ENCODE results near the gene DOK6.
"Not testable (repeated sequence)": the region's sequence is repeated elsewhere in the genome, so short reads cannot be mapped to it uniquely, and the experiment has no call there.

The DOK6 gene

GRCh38 chr18:69874058-69874457 is 473.4 kb downstream of the DOK6 start:
- DNase-seq (ENCODE audit: low read depth), result peak; percentile 8
- TF ChIP-seq, protein P1, sequence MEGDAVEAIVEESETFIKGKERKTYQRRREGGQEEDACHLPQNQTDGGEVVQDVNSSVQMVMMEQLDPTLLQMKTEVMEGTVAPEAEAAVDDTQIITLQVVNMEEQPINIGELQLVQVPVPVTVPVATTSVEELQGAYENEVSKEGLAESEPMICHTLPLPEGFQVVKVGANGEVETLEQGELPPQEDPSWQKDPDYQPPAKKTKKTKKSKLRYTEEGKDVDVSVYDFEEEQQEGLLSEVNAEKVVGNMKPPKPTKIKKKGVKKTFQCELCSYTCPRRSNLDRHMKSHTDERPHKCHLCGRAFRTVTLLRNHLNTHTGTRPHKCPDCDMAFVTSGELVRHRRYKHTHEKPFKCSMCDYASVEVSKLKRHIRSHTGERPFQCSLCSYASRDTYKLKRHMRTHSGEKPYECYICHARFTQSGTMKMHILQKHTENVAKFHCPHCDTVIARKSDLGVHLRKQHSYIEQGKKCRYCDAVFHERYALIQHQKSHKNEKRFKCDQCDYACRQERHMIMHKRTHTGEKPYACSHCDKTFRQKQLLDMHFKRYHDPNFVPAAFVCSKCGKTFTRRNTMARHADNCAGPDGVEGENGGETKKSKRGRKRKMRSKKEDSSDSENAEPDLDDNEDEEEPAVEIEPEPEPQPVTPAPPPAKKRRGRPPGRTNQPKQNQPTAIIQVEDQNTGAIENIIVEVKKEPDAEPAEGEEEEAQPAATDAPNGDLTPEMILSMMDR (IDR thresholded peaks at IDR 0.05; ENCODE audit: insufficient read depth, low read depth, low read length, missing control alignments), result no peak
- no peak overlapping the region for H3K4me3 ChIP-seq (ENCODE audit: low read length)

DNA sequence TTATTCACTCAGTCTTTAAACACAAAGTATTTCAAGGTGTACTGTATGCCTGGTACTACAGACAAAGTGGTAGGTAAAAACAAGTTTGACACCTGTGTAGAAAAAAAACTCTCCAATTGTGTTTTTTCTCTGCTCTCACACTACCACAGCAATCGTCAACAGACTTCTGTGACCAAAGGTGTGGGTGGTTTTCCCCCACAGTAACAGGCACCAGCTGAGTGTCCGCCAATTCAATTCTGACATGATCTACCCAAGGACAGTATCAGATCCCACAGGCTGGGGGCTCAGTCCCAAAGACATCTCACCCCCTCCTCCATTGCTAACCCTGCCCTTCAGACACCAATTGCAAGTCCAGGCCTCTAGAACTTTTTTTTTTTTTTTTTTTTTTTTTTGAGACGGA is 475.8 kb downstream of the DOK6 start:
- no peak for DNase-seq (ENCODE audit: low read depth)
- TF ChIP-seq, protein P1 (IDR thresholded peaks at IDR 0.05; ENCODE audit: insufficient read depth, low read depth, low read length, missing control alignments), result no peak
- H3K4me3 ChIP-seq (ENCODE audit: low read length), result no peak overlapping the region

DNA sequence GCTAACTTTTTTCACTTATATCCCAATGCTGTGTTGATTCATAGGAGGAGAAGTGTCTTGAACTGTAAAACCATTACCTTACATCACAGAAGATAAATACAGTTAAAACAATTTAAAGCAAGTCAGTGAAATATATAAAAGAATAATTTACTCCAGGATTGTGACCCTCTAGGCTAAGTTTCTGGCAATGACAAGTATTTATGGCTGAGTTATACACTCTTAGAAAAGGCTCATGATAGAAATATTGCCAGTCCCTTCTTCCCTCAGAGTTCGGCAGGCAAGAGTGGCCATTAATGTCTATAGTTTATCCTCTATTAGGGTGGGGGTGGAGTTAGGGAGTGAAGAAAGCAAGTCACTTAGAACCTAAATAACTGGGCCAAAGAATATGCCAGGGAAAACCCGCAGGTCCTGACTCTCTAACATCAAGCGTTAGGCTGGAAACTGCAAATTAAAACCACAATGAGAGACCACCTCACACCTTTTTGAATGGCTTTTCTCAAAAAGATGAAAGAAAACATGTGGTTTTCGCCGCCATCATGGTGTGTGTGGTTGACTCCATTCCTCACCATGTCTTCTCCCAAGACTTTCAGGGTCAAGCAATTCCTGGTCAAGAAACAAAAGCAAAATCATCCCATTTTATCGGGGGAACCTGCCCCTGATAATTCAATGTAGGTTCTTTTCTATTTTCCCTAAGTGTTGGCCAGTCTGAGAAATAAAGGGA is 477.7 kb downstream of the DOK6 start:
- H3K4me3 ChIP-seq (ENCODE audit: low read length), result no peak overlapping the region
- TF ChIP-seq, protein P1 (IDR thresholded peaks at IDR 0.05; ENCODE audit: insufficient read depth, low read depth, low read length, missing control alignments), result no peak
- DNase-seq (ENCODE audit: low read depth), result no peak

GRCh38 chr18:69879051-69879450 is 478.4 kb downstream of the DOK6 start:
- not testable (repeated sequence) for H3K4me3 ChIP-seq (ENCODE audit: low read length); DNase-seq (ENCODE audit: low read depth)

DNA sequence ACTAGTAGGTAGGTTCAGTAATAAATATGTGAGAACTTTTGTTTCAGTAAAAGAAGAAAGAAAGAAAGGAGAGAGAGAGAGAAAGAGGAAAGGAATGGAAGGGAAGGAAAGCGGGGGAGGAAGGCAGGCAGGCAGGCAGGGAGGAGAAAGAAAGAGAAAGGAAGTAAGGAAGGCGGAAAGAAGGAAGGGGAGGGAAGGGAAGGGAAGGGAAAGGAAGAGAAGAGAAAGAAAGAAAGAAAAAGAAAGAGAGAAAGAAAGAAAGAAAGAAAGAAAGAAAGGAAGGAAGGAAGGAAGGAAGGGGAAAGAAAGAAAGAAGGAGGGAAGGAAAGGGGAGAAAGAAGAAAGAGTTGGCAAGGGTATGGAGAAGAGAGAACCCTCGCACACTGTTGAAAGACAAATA is 479.4 kb downstream of the DOK6 start:
- no peak overlapping the region for H3K4me3 ChIP-seq (ENCODE audit: low read length)
- TF ChIP-seq, protein P1 (IDR thresholded peaks at IDR 0.05; ENCODE audit: insufficient read depth, low read depth, low read length, missing control alignments), result no peak
- DNase-seq (ENCODE audit: low read depth), result no peak

- no peak for DNase-seq (ENCODE audit: low read depth)
- no peak overlapping the region for H3K4me3 ChIP-seq (ENCODE audit: low read length)
- TF ChIP-seq, protein P1 (IDR thresholded peaks at IDR 0.05; ENCODE audit: insufficient read depth, low read depth, low read length, missing control alignments), result no peak
Measured at GRCh38 chr18:69882965-69883668, 482.4 kb downstream of the DOK6 start.

- TF ChIP-seq, protein P1 (IDR thresholded peaks at IDR 0.05; ENCODE audit: insufficient read depth, low read depth, low read length, missing control alignments), result no peak
- no peak for DNase-seq (ENCODE audit: low read depth)
Measured at GRCh38 chr18:69883781-69884180, 483.1 kb downstream of the DOK6 start.

More at GRCh38 chr18:69883781-69884180, 483.1 kb downstream of the DOK6 start:
- H3K4me3 ChIP-seq (ENCODE audit: low read length), result no peak overlapping the region

Data from epithelial cell of esophagus (primary cell).